ENCODE data around the gene ADD3. TPM values are rescaled to one million over a fixed set of nuclear protein-coding genes. Genes with fewer than 3 reads are reported as not detected.

Gene ADD3
- total RNA-seq, 2 donors from 2014 or later = 183 to 241 TPM

- no peak for DNase-seq
- Mint-ChIP-seq H3K27ac (no peak overlapping the region), H3K4me3 (no peak overlapping the region), H3K27me3 (ENCODE audit: insufficient read depth) (peaks cover 5% of the 10 kb centered on the region), H3K4me1 (peaks cover 4% of the 10 kb centered on the region), H3K36me3 (ENCODE audit: low read depth) (peaks cover 12% of the 10 kb centered on the region), H3K9me3 (no peaks in the 10 kb centered on the region)
- H3K9ac ChIP-seq (ENCODE audit: extremely low read depth, low read length, poor library complexity, severe bottlenecking) = no peak overlapping the region
- peak; percentile 85 for TF ChIP-seq CTCF (conservative IDR thresholded peaks at IDR 0.05)
- no peaks in the 10 kb centered on the region for H3K27me3 ChIP-seq (ENCODE audit: control insufficient read depth, insufficient read depth, low read length, poor library complexity, severe bottlenecking)
- H3K27ac ChIP-seq (ENCODE audit: low read depth, low read length) = no peak overlapping the region
- no peaks in the 10 kb centered on the region for H3K4me1 ChIP-seq (ENCODE audit: control insufficient read depth, insufficient read depth, low read length)
- H3K36me3 ChIP-seq (ENCODE audit: control insufficient read depth, insufficient read depth, low read length) = peaks cover 20% of the 10 kb centered on the region
- WGBS, 2 experiments (ENCODE audit: insufficient coverage in 1 of 2, insufficient read length in 1 of 2) = 74% methylated on average over 4 of the region's 5 CpGs; no CpG with 5 or more reads in 1 of the 2 experiments
- H3K9me3 ChIP-seq (ENCODE audit: control insufficient read depth, low read length) = no peaks in the 10 kb centered on the region
- H3K4me3 ChIP-seq (ENCODE audit: low read length) = no peak overlapping the region
These were observed 130.5 kb downstream of the ADD3 start for GRCh38 chr10:110138197-110138812.

- H3K9ac ChIP-seq (ENCODE audit: extremely low read depth, low read length, poor library complexity, severe bottlenecking) = no peak overlapping the region
- H3K4me1 Mint-ChIP-seq = peaks cover 10% of the 10 kb centered on the region
- no peak overlapping the region for H3K27ac ChIP-seq (ENCODE audit: low read depth, low read length)
- no peaks in the 10 kb centered on the region for H3K27me3 ChIP-seq (ENCODE audit: control insufficient read depth, insufficient read depth, low read length, poor library complexity, severe bottlenecking)
- no peak overlapping the region for H3K4me3 ChIP-seq (ENCODE audit: low read length)
- DNase-seq = no peak
- no peak overlapping the region for H3K27ac Mint-ChIP-seq
- 83 to 100% methylated on average over 1 of the region's 1 CpG for WGBS, 2 experiments (ENCODE audit: insufficient coverage in 1 of 2, insufficient read length in 1 of 2)
- H3K9me3 ChIP-seq (ENCODE audit: control insufficient read depth, low read length) = no peaks in the 10 kb centered on the region
- H3K4me1 ChIP-seq (ENCODE audit: control insufficient read depth, insufficient read depth, low read length) = no peaks in the 10 kb centered on the region
- H3K4me3 Mint-ChIP-seq = no peak overlapping the region
- H3K27me3 Mint-ChIP-seq (ENCODE audit: insufficient read depth) = peaks cover 8% of the 10 kb centered on the region
- TF ChIP-seq CTCF (conservative IDR thresholded peaks at IDR 0.05) = no peak
- H3K36me3 ChIP-seq (ENCODE audit: control insufficient read depth, insufficient read depth, low read length) = no peaks in the 10 kb centered on the region
- H3K9me3 Mint-ChIP-seq = no peaks in the 10 kb centered on the region
- peaks cover 3% of the 10 kb centered on the region for H3K36me3 Mint-ChIP-seq (ENCODE audit: low read depth)
These were observed 133.4 kb downstream of the ADD3 start for GRCh38 chr10:110141185-110141584.

- DNase-seq = no peak
- Histone ChIP-seq H3K27ac (ENCODE audit: low read depth, low read length) (no peak overlapping the region), H3K9ac (ENCODE audit: extremely low read depth, low read length, poor library complexity, severe bottlenecking) (no peak overlapping the region), H3K4me3 (ENCODE audit: low read length) (no peak overlapping the region), H3K27me3 (ENCODE audit: control insufficient read depth, insufficient read depth, low read length, poor library complexity, severe bottlenecking) (no peaks in the 10 kb centered on the region), H3K36me3 (ENCODE audit: control insufficient read depth, insufficient read depth, low read length) (no peaks in the 10 kb centered on the region), H3K9me3 (ENCODE audit: control insufficient read depth, low read length) (no peaks in the 10 kb centered on the region), H3K4me1 (ENCODE audit: control insufficient read depth, insufficient read depth, low read length) (no peaks in the 10 kb centered on the region)
- 91 to 92% methylated on average over 7 to 9 of the region's 9 CpGs for WGBS, 2 experiments (ENCODE audit: insufficient coverage in 1 of 2, insufficient read length in 1 of 2)
- H3K4me3 Mint-ChIP-seq = no peak overlapping the region
- TF ChIP-seq CTCF (conservative IDR thresholded peaks at IDR 0.05) = no peak
- no peak overlapping the region for H3K27ac Mint-ChIP-seq
- peaks cover 10% of the 10 kb centered on the region for H3K4me1 Mint-ChIP-seq
- H3K36me3 Mint-ChIP-seq (ENCODE audit: low read depth) = peaks cover 2% of the 10 kb centered on the region
- no peaks in the 10 kb centered on the region for H3K9me3 Mint-ChIP-seq
- H3K27me3 Mint-ChIP-seq (ENCODE audit: insufficient read depth) = peaks cover 8% of the 10 kb centered on the region
These were observed 134.3 kb downstream of the ADD3 start for GRCh38 chr10:110141871-110142635.
